Progenitor cell of endocrine pancreas (in vitro differentiated cells): Measurements from ENCODE around the gene TET2. TPM values are rescaled to one million over a fixed set of nuclear protein-coding genes. Genes with fewer than 3 reads are reported as not detected.

Experiments used
- DNase-seq: peaks from one replicate; pipeline ENCODE4 v3.0.0; 2021; ENCODE audit warnings: low spot score; ENCODE audit not compliant: unreplicated experiment
- H3K27ac Mint-ChIP-seq: 2 replicates; pipeline ENCODE4 v1.8.0; 2021; ENCODE audit warnings: mild to moderate bottlenecking, moderate library complexity, mixed read lengths
- H3K27me3 Mint-ChIP-seq: 2 replicates; pipeline ENCODE4 v1.8.0; 2021; ENCODE audit warnings: mixed read lengths
- H3K36me3 Mint-ChIP-seq: 2 replicates; pipeline ENCODE4 v1.8.0; 2022; ENCODE audit warnings: mixed read lengths; ENCODE audit not compliant: insufficient read depth
- H3K4me1 Mint-ChIP-seq: 2 replicates; pipeline ENCODE4 v1.8.0; 2021; ENCODE audit warnings: low read depth, mixed read lengths
- H3K4me3 Mint-ChIP-seq: 2 replicates; pipeline ENCODE4 v1.8.0; 2021; ENCODE audit warnings: low read depth, mild to moderate bottlenecking, moderate library complexity, mixed read lengths
- H3K9me3 Mint-ChIP-seq: 2 replicates; pipeline ENCODE4 v1.8.0; 2021; ENCODE audit warnings: low read depth, mixed read lengths
- CTCF ChIP-seq: fragments of 200-600 bp; sonication (generic); IDR thresholded peaks from one replicate; pipeline ENCODE4 v1.5.0; 2021; ENCODE audit warnings: antibody characterized with exemption, mild to moderate bottlenecking; ENCODE audit not compliant: unreplicated experiment
- total RNA-seq: library from RNA; stranded (reverse); gene quantifications from 2 replicates; pipeline ENCODE4 v1.2.1, GENCODE V29; 2021

The TET2 gene
- total RNA-seq, 1 donor from 2014 or later = 37.2 TPM

DNA sequence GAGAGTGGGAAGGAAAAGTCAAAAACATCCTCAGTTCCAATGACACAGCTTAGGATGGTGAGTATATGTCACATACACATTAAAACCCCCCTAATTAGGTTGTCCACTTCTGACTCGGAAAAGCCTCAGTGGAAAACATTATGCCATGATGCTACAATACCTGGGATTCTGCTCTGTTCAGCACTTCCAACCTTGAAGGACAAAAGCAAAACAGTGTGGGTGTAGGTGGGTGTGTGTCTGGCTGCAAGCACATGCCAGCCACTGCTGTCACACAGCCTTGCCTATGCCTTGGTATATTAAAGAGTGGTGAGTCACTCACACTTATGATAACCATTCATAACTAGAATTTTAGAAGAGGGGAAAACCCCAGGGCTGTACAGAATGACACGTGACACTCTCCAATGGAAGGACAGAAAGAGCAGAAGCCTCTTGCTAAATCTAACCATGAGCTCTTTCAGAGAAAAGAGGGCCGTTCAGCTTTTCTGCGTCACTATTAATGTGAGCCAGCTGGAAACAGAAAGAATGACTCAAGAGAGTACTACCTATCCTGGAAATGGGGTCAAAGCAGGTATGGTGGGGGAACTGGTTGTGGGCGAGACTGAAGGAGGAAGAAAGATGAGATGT lies 159.6 kb downstream of the TET2 start:
- Mint-ChIP-seq H3K27ac (no peak overlapping the region), H3K4me1 (no peaks in the 10 kb centered on the region), H3K9me3 (peaks cover 36% of the 10 kb centered on the region), H3K27me3 (no peaks in the 10 kb centered on the region), H3K4me3 (no peak overlapping the region), H3K36me3 (no peaks in the 10 kb centered on the region)
- TF ChIP-seq CTCF = no peak
- no peak for DNase-seq

GRCh38 chr4:105306820-105307219 lies 160.1 kb downstream of the TET2 start:
- Mint-ChIP-seq H3K27ac (no peak overlapping the region), H3K4me1 (no peaks in the 10 kb centered on the region), H3K9me3 (peaks cover 34% of the 10 kb centered on the region), H3K4me3 (no peak overlapping the region), H3K27me3 (no peaks in the 10 kb centered on the region), H3K36me3 (no peaks in the 10 kb centered on the region)
- no peak for DNase-seq
- TF ChIP-seq CTCF = no peak

- Mint-ChIP-seq H3K27me3 (no peaks in the 10 kb centered on the region), H3K27ac (no peak overlapping the region), H3K36me3 (peaks cover 1% of the 10 kb centered on the region), H3K4me1 (no peaks in the 10 kb centered on the region), H3K4me3 (no peak overlapping the region), H3K9me3 (peaks cover 30% of the 10 kb centered on the region)
- no peak for TF ChIP-seq CTCF
- DNase-seq = no peak
Observed at GRCh38 chr4:105318486-105318885, 171.8 kb downstream of the TET2 start.

DNA sequence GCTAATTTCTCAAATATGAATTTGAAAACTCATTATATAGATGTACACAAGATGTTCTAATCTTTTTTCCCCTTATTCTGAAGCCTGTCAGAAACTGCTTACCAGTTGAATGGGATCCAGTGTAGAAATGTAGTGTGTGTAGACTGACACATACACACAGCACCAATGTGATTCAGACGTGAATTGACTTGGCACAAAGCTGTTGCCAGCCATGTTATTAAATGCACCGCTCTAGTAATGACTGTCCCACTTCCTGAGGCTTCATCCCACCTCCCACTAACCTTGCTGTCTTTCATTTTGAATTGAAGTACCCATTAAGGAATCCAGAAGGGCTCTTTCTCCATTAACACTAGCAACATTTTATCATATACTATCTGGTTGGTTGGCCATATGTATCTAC lies 180.5 kb downstream of the TET2 start:
- no peak for DNase-seq
- Mint-ChIP-seq H3K4me1 (no peaks in the 10 kb centered on the region), H3K4me3 (no peak overlapping the region), H3K27ac (no peak overlapping the region), H3K27me3 (no peaks in the 10 kb centered on the region), H3K9me3 (no peaks in the 10 kb centered on the region), H3K36me3 (no peaks in the 10 kb centered on the region)
- TF ChIP-seq CTCF = no peak

- Mint-ChIP-seq H3K27ac (no peak overlapping the region), H3K4me1 (no peaks in the 10 kb centered on the region), H3K9me3 (no peaks in the 10 kb centered on the region), H3K4me3 (no peak overlapping the region), H3K36me3 (no peaks in the 10 kb centered on the region), H3K27me3 (no peaks in the 10 kb centered on the region)
- no peak for DNase-seq
- no peak for TF ChIP-seq CTCF
Observed at GRCh38 chr4:105327956-105328355, 181.3 kb downstream of the TET2 start.
